Measurements from ENCODE around the gene RASAL2. TPM values are rescaled to one million over a fixed set of nuclear protein-coding genes. Genes with fewer than 3 reads are reported as not detected.
"Not testable (repeated sequence)": the region's sequence is repeated elsewhere in the genome, so short reads cannot be mapped to it uniquely, and the experiment has no call there.

RASAL2 gene
- total RNA-seq, 2 experiments from 2014 or later = not detected

GRCh38 chr1:178379807-178380206 lies 285.9 kb downstream of the RASAL2 start:
- Mint-ChIP-seq H3K27ac (no peak overlapping the region), H3K27me3 (peaks cover 2% of the 10 kb centered on the region), H3K9me3 (no peaks in the 10 kb centered on the region), H3K36me3 (ENCODE audit: low read depth) (no peaks in the 10 kb centered on the region), H3K4me1 (ENCODE audit: low read depth) (no peaks in the 10 kb centered on the region), H3K4me3 (no peak overlapping the region)
- no peak for ATAC-seq
- intact Hi-C loops (cut with micrococcal nuclease) = no loop called here
- CTCF ChIA-PET = no interaction called here
- DNase-seq = peak; percentile 8
- POLR2A ChIA-PET = no interaction called here
- TF ChIP-seq, protein P1, sequence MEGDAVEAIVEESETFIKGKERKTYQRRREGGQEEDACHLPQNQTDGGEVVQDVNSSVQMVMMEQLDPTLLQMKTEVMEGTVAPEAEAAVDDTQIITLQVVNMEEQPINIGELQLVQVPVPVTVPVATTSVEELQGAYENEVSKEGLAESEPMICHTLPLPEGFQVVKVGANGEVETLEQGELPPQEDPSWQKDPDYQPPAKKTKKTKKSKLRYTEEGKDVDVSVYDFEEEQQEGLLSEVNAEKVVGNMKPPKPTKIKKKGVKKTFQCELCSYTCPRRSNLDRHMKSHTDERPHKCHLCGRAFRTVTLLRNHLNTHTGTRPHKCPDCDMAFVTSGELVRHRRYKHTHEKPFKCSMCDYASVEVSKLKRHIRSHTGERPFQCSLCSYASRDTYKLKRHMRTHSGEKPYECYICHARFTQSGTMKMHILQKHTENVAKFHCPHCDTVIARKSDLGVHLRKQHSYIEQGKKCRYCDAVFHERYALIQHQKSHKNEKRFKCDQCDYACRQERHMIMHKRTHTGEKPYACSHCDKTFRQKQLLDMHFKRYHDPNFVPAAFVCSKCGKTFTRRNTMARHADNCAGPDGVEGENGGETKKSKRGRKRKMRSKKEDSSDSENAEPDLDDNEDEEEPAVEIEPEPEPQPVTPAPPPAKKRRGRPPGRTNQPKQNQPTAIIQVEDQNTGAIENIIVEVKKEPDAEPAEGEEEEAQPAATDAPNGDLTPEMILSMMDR (IDR thresholded peaks at IDR 0.05) = peak; percentile 34

- ATAC-seq (no peak), DNase-seq (no peak)
- H3K4me3 Mint-ChIP-seq = no peak overlapping the region
- no peaks in the 10 kb centered on the region for H3K36me3 Mint-ChIP-seq (ENCODE audit: low read depth)
- H3K4me1 Mint-ChIP-seq (ENCODE audit: low read depth) = no peaks in the 10 kb centered on the region
- ChIA-PET POLR2A (no interaction called here), CTCF (no interaction called here)
- TF ChIP-seq, protein P1 (IDR thresholded peaks at IDR 0.05) = no peak
- peaks cover 3% of the 10 kb centered on the region for H3K27me3 Mint-ChIP-seq
- no peak overlapping the region for H3K27ac Mint-ChIP-seq
- H3K9me3 Mint-ChIP-seq = no peaks in the 10 kb centered on the region
- intact Hi-C loops (cut with micrococcal nuclease) = no loop called here
These were observed 288.5 kb downstream of the RASAL2 start for GRCh38 chr1:178382372-178382771.

DNA sequence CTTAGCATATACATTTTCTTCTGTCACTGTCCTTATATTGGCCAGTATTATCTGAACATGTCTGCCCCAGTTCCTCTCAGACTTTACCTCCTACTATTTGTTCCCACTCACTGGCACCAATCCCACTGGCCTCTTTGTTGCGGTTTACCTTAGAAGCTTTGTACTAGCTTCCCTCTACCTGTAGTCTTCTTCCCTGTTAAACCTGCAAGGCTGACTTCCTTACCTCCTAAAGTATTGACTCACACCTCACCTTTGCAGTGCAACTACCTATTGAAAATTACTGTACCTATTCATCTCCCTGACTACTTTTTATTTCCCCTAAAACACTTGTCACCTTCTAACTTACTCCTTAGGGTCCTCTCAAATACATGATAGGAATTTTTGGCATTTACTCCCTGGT lies 291.8 kb downstream of the RASAL2 start:
- Mint-ChIP-seq H3K4me1 (ENCODE audit: low read depth) (no peaks in the 10 kb centered on the region), H3K36me3 (ENCODE audit: low read depth) (no peaks in the 10 kb centered on the region), H3K27ac (no peak overlapping the region), H3K4me3 (no peak overlapping the region), H3K27me3 (peaks cover 3% of the 10 kb centered on the region), H3K9me3 (no peaks in the 10 kb centered on the region)
- DNase-seq (no peak), ATAC-seq (no peak)
- intact Hi-C loops (cut with micrococcal nuclease) = no loop called here
- TF ChIP-seq, protein P1 (IDR thresholded peaks at IDR 0.05) = no peak
- ChIA-PET POLR2A (no interaction called here), CTCF (no interaction called here)

DNA sequence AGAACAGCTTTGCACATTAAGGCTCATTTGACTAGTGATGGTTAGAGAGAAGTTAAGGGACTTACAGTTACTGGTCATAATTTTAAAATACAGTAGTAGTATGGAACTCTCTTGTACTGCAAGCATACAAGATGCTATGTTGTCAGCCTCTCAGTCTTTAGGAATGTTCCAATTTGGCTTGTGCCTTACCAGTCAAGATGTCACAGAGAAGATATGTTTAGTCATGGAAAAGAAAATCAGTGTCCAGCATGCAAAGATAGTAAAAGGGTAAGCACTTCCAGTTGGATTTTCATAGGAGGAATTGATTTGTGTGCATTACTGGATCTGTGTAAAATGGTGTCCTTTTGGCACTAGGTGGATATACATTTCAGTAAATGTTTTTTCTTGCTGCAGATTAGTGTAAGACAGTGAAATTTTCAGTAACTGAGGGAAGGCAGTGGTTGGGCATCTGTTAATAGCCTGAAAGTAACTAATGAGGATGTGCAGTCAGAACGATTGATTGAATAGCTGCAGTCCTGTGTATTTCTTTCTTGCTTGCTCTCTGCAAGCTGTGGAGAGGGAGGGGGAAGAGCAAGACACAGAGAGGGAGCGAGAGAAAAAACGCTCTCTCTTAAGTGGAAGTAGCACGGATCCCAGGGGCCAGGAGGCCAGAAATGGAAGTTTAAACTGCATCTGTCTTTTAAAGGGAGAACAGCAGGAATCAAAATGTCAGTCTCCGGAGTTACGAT lies 294.7 kb downstream of the RASAL2 start:
- POLR2A ChIA-PET = interaction anchor here (0.5 kb wide), 1 partner anchor 91 kb away, joined by 3 read pairs; no protein-coding TSS in a partner anchor
- ATAC-seq (no peak), DNase-seq (no peak)
- intact Hi-C loops (cut with micrococcal nuclease) = no loop called here
- Mint-ChIP-seq H3K4me3 (no peak overlapping the region), H3K36me3 (ENCODE audit: low read depth) (no peaks in the 10 kb centered on the region), H3K27me3 (peaks cover 1% of the 10 kb centered on the region), H3K9me3 (no peaks in the 10 kb centered on the region), H3K4me1 (ENCODE audit: low read depth) (no peaks in the 10 kb centered on the region), H3K27ac (no peak overlapping the region)
- CTCF ChIA-PET = no interaction called here
- TF ChIP-seq, protein P1 (IDR thresholded peaks at IDR 0.05) = no peak

DNA sequence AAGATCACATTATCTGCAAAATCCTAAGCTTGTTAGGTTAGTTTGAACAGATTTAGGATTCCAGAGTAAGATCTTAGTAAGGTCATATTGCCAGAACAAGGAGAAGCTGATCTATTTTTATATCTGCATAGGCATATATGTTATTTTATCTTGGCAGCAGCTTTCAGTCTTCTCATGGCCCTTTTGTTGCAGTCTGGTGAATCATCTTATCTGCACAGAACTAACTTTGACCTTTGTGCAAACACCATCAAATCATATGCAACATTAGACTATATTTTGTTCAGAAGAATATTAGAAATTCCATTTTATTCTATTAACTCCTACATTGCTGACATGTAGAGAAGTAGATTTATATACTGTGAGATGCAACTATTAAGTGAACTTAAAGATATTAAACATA lies 295.5 kb downstream of the RASAL2 start:
- Mint-ChIP-seq H3K9me3 (no peaks in the 10 kb centered on the region), H3K4me3 (no peak overlapping the region), H3K36me3 (ENCODE audit: low read depth) (no peaks in the 10 kb centered on the region), H3K27ac (no peak overlapping the region), H3K4me1 (ENCODE audit: low read depth) (no peaks in the 10 kb centered on the region), H3K27me3 (peaks cover 1% of the 10 kb centered on the region)
- ChIA-PET CTCF (no interaction called here), POLR2A (interaction anchor here (0.6 kb wide), 1 partner anchor 29 kb away, joined by 4 read pairs; no protein-coding TSS in a partner anchor)
- ATAC-seq (no peak), DNase-seq (no peak)
- TF ChIP-seq, protein P1 (IDR thresholded peaks at IDR 0.05) = no peak
- intact Hi-C loops (cut with micrococcal nuclease) = no loop called here

DNA sequence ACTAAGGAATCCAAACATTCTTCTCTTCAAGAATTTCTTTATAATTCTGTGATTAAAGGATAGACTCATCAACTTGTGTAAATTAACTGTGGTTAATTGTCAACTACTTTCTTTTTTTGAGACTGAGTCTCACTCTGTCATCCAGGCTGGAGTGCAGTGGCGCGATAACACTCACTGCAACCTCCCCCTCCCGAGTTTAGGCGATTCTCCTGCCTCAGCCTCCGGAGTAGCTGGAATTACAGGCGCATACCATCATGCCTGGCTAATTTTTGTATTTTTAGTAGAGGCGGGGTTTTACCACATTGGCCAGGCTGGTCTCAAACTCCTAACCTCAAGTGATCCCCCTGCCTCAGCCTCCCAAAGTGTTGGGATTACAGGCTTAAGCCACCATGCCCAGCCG lies 296.4 kb downstream of the RASAL2 start:
- H3K27ac Mint-ChIP-seq; H3K36me3 Mint-ChIP-seq (ENCODE audit: low read depth); POLR2A ChIA-PET; H3K9me3 Mint-ChIP-seq; DNase-seq; H3K27me3 Mint-ChIP-seq; H3K4me3 Mint-ChIP-seq; H3K4me1 Mint-ChIP-seq (ENCODE audit: low read depth); CTCF ChIA-PET; intact Hi-C loops (cut with micrococcal nuclease); ATAC-seq: not testable (repeated sequence)

Measured in activated CD8-positive, alpha-beta T cell treated with anti-CD3 and anti-CD28 coated beads for 36 hours (primary cell).